ENCODE data around the gene COG5. TPM values are rescaled to one million over a fixed set of nuclear protein-coding genes. Genes with fewer than 3 reads are reported as not detected.

COG5 gene
- total RNA-seq, 1 donor from 2014 or later, result 36.3 TPM

- TF ChIP-seq CTCF (IDR thresholded peaks at IDR 0.05; ENCODE audit: insufficient read depth, low read length, severe bottlenecking), result no peak
- no peak for FAIRE-seq
- Histone ChIP-seq H3K4me3 (ENCODE audit: low read depth, low read length) (no peak overlapping the region), H3K36me3 (ENCODE audit: control insufficient read depth, insufficient read depth, low read length) (peaks cover 5% of the 10 kb centered on the region), H3K27me3 (ENCODE audit: control insufficient read depth, insufficient read depth, low read length) (no peaks in the 10 kb centered on the region)
- DNase-seq (ENCODE audit: low read depth), result no peak
Observed at GRCh38 chr7:107212725-107213124, 351.0 kb downstream of the COG5 start.

- H3K27me3 ChIP-seq (ENCODE audit: control insufficient read depth, insufficient read depth, low read length), result no peaks in the 10 kb centered on the region
- H3K36me3 ChIP-seq (ENCODE audit: control insufficient read depth, insufficient read depth, low read length), result peaks cover 8% of the 10 kb centered on the region
- DNase-seq (ENCODE audit: low read depth) (no peak), FAIRE-seq (no peak)
- no peak for TF ChIP-seq CTCF (IDR thresholded peaks at IDR 0.05; ENCODE audit: insufficient read depth, low read length, severe bottlenecking)
- no peak overlapping the region for H3K4me3 ChIP-seq (ENCODE audit: low read depth, low read length)
Observed at GRCh38 chr7:107210400-107210799, 353.3 kb downstream of the COG5 start.

GRCh38 chr7:107209565-107209964, 354.2 kb downstream of the COG5 start:
- no peak for TF ChIP-seq CTCF (IDR thresholded peaks at IDR 0.05; ENCODE audit: insufficient read depth, low read length, severe bottlenecking)
- FAIRE-seq (no peak), DNase-seq (ENCODE audit: low read depth) (no peak)
- Histone ChIP-seq H3K4me3 (ENCODE audit: low read depth, low read length) (no peak overlapping the region), H3K36me3 (ENCODE audit: control insufficient read depth, insufficient read depth, low read length) (peaks cover 8% of the 10 kb centered on the region), H3K27me3 (ENCODE audit: control insufficient read depth, insufficient read depth, low read length) (no peaks in the 10 kb centered on the region)

GRCh38 chr7:107208563-107208962, 355.2 kb downstream of the COG5 start:
- TF ChIP-seq CTCF (IDR thresholded peaks at IDR 0.05; ENCODE audit: insufficient read depth, low read length, severe bottlenecking), result no peak
- H3K36me3 ChIP-seq (ENCODE audit: control insufficient read depth, insufficient read depth, low read length), result peaks cover 12% of the 10 kb centered on the region
- no peak overlapping the region for H3K4me3 ChIP-seq (ENCODE audit: low read depth, low read length)
- no peaks in the 10 kb centered on the region for H3K27me3 ChIP-seq (ENCODE audit: control insufficient read depth, insufficient read depth, low read length)
- FAIRE-seq, result no peak
- no peak for DNase-seq (ENCODE audit: low read depth)

- no peak for TF ChIP-seq CTCF (IDR thresholded peaks at IDR 0.05; ENCODE audit: insufficient read depth, low read length, severe bottlenecking)
- DNase-seq (ENCODE audit: low read depth), result no peak
- no peak overlapping the region for H3K4me3 ChIP-seq (ENCODE audit: low read depth, low read length)
- H3K27me3 ChIP-seq (ENCODE audit: control insufficient read depth, insufficient read depth, low read length), result no peaks in the 10 kb centered on the region
- H3K36me3 ChIP-seq (ENCODE audit: control insufficient read depth, insufficient read depth, low read length), result peaks cover 12% of the 10 kb centered on the region
- FAIRE-seq, result no peak
Observed at GRCh38 chr7:107208024-107208521, 355.6 kb downstream of the COG5 start.

- Histone ChIP-seq H3K4me3 (ENCODE audit: low read depth, low read length) (no peak overlapping the region), H3K27me3 (ENCODE audit: control insufficient read depth, insufficient read depth, low read length) (no peaks in the 10 kb centered on the region), H3K36me3 (ENCODE audit: control insufficient read depth, insufficient read depth, low read length) (peaks cover 12% of the 10 kb centered on the region)
- FAIRE-seq (no peak), DNase-seq (ENCODE audit: low read depth) (no peak)
- no peak for TF ChIP-seq CTCF (IDR thresholded peaks at IDR 0.05; ENCODE audit: insufficient read depth, low read length, severe bottlenecking)
Observed at GRCh38 chr7:107207459-107207858, 356.3 kb downstream of the COG5 start.

Measured in bronchial epithelial cell (primary cell).